GM23338 (cell line): Measurements from ENCODE around the gene DCDC2. TPM values are rescaled to one million over a fixed set of nuclear protein-coding genes. Genes with fewer than 3 reads are reported as not detected.

Experiments used
- ATAC-seq: fragments of 200-7000 bp; cut with Tn5 transposase; 3 replicates; pipeline ENCODE4 v1.9.1; 2020
- DNase-seq: peaks from one replicate; pipeline ENCODE4 v3.0.0-alpha.2; 2015; ENCODE audit warnings: low spot score
- H2AFZ ChIP-seq: fragments of 200-600 bp; sonication (generic); 2 replicates; pipeline ENCODE4 v1.8.0; 2016; ENCODE audit warnings: antibody characterized with exemption, mild to moderate bottlenecking, moderate library complexity
- H3F3A ChIP-seq: fragments of 200-600 bp; sonication (generic); replicated peaks from 2 replicates; pipeline ENCODE4 v1.8.0; 2017; ENCODE audit warnings: antibody characterized with exemption, mixed run types, low read depth
- H3K27ac ChIP-seq: fragments of 200-600 bp; sonication (generic); 2 replicates; pipeline ENCODE4 v1.6.1; 2016; ENCODE audit warnings: low read depth
- H3K27me3 ChIP-seq: fragments of 200-600 bp; sonication (generic); 2 replicates; pipeline ENCODE4 v1.8.0; 2016; ENCODE audit warnings: mild to moderate bottlenecking, mixed run types, moderate library complexity; ENCODE audit not compliant: insufficient read depth
- H3K36me3 ChIP-seq: fragments of 200-600 bp; sonication (generic); 2 replicates; pipeline ENCODE4 v1.8.0; 2016; ENCODE audit warnings: mild to moderate bottlenecking; ENCODE audit not compliant: insufficient read depth
- H3K4me1 ChIP-seq: fragments of 200-600 bp; sonication (generic); 2 replicates; pipeline ENCODE4 v1.8.0; 2016; ENCODE audit warnings: mild to moderate bottlenecking, moderate library complexity; ENCODE audit not compliant: insufficient read depth
- H3K4me2 ChIP-seq: fragments of 200-600 bp; sonication (generic); 2 replicates; pipeline ENCODE4 v1.7.1; 2017; ENCODE audit warnings: mixed run types
- H3K4me3 ChIP-seq: fragments of 200-600 bp; sonication (generic); 2 replicates; pipeline ENCODE4 v1.6.1; 2016; ENCODE audit warnings: mixed run types
- H3K79me2 ChIP-seq: fragments of 200-600 bp; sonication (generic); replicated peaks from 2 replicates; pipeline ENCODE4 v1.8.0; 2017; ENCODE audit warnings: mild to moderate bottlenecking; ENCODE audit not compliant: insufficient read depth
- H3K9me2 ChIP-seq: fragments of 200-600 bp; sonication (generic); 2 replicates; pipeline ENCODE4 v1.8.0; 2017; ENCODE audit not compliant: insufficient read depth
- H4K20me1 ChIP-seq: fragments of 200-600 bp; sonication (generic); replicated peaks from 2 replicates; pipeline ENCODE4 v1.8.0; 2017; ENCODE audit warnings: mild to moderate bottlenecking; ENCODE audit not compliant: insufficient read depth
- H3K27ac Mint-ChIP-seq: 2 replicates; pipeline ENCODE4 v1.8.0; 2020; ENCODE audit warnings: inconsistent platforms, mild to moderate bottlenecking, moderate library complexity, mixed read lengths
- H3K27me3 Mint-ChIP-seq: 3 replicates; pipeline ENCODE4 v1.8.0; 2022; ENCODE audit warnings: low read depth, mild to moderate bottlenecking, moderate library complexity, mixed read lengths, inconsistent platforms; ENCODE audit not compliant: insufficient read depth, poor library complexity
- H3K36me3 Mint-ChIP-seq: 3 replicates; pipeline ENCODE4 v1.8.0; 2021; ENCODE audit warnings: low read depth, mild to moderate bottlenecking, inconsistent platforms, moderate library complexity, mixed read lengths
- H3K4me1 Mint-ChIP-seq: 3 replicates; pipeline ENCODE4 v1.8.0; 2020; ENCODE audit warnings: mild to moderate bottlenecking, inconsistent platforms, mixed read lengths
- H3K4me3 Mint-ChIP-seq: 3 replicates; pipeline ENCODE4 v1.8.0; 2021; ENCODE audit warnings: moderate library complexity, mild to moderate bottlenecking, inconsistent platforms, mixed read lengths
- H3K9me3 Mint-ChIP-seq: 3 replicates; pipeline ENCODE4 v1.8.0; 2020; ENCODE audit warnings: moderate library complexity, mild to moderate bottlenecking, inconsistent platforms, mixed read lengths
- CREB1 ChIP-seq: fragments of 250-450 bp; sonication (Bioruptor Pico); IDR thresholded peaks from 2 replicates; pipeline ENCODE4 v1.5.0; 2020; ENCODE audit warnings: low read depth, mild to moderate bottlenecking, moderate library complexity
- CTCF ChIP-seq, 2 experiments: fragments of 200-600 bp in 1 of 2; sonication (generic) in 1 of 2; conservative IDR thresholded peaks; 2 replicates each; pipeline versions ENCODE4 v1.5.1 to v1.6.1; 2016 to 2017; ENCODE audit warnings: antibody characterized with exemption in 2 of 2, low read depth in 2 of 2, mild to moderate bottlenecking in 2 of 2, moderate library complexity in 1 of 2
- ETS1 ChIP-seq: IDR thresholded peaks from 2 replicates; pipeline ENCODE4 v1.6.1; 2016; ENCODE audit warnings: antibody characterized with exemption
- EZH2 ChIP-seq: fragments of 200-600 bp; sonication (generic); IDR thresholded peaks from one replicate; pipeline ENCODE4 v1.8.0; 2017; ENCODE audit warnings: antibody characterized with exemption, mild to moderate bottlenecking, low read depth; ENCODE audit not compliant: unreplicated experiment
- EZH2phosphoT487 ChIP-seq: fragments of 200-600 bp; sonication (generic); IDR thresholded peaks from one replicate; pipeline ENCODE4 v1.8.1; 2018; ENCODE audit warnings: antibody characterized with exemption; ENCODE audit not compliant: unreplicated experiment
- JUNB ChIP-seq: IDR thresholded peaks from one replicate; pipeline ENCODE4 v1.6.1; 2016; ENCODE audit warnings: antibody characterized with exemption; ENCODE audit not compliant: unreplicated experiment
- NANOG ChIP-seq: IDR thresholded peaks from 2 replicates; pipeline ENCODE4 v1.6.1; 2016; ENCODE audit warnings: antibody characterized with exemption, borderline replicate concordance
- POLR2AphosphoS5 ChIP-seq: IDR thresholded peaks from 2 replicates; pipeline ENCODE4 v1.6.1; 2016; ENCODE audit warnings: antibody characterized with exemption, low read depth
- REST ChIP-seq: IDR thresholded peaks from one replicate; pipeline ENCODE4 v1.6.1; 2018; ENCODE audit warnings: antibody characterized with exemption; ENCODE audit not compliant: unreplicated experiment
- STAT1 ChIP-seq: IDR thresholded peaks from one replicate; pipeline ENCODE4 v1.6.1; 2016; ENCODE audit warnings: antibody characterized with exemption; ENCODE audit not compliant: unreplicated experiment
- ZNF114 ChIP-seq: fragments of 250-450 bp; sonication (Bioruptor Pico); IDR thresholded peaks from 2 replicates; pipeline ENCODE4 v1.5.0; 2020; ENCODE audit warnings: mild to moderate bottlenecking, moderate library complexity
- ZNF331 ChIP-seq: fragments of 250-450 bp; sonication (Bioruptor Pico); IDR thresholded peaks from 2 replicates; pipeline ENCODE4 v1.5.0; 2020; ENCODE audit warnings: low read depth, mild to moderate bottlenecking, moderate library complexity
- ZNF462 ChIP-seq: fragments of 250-450 bp; sonication (Bioruptor Pico); IDR thresholded peaks from 2 replicates; pipeline ENCODE4 v1.5.0; 2020; ENCODE audit warnings: mild to moderate bottlenecking, moderate library complexity
- polyA plus RNA-seq: library from polyadenylated mRNA; unstranded; fragments of >200 nt; fragmentation: Nextera tagmentation; extraction: Ambion mirVana; gene quantifications from 2 replicates; pipeline ENCODE4 v1.2.1, GENCODE V29; 2016
- total RNA-seq: library from RNA; depleted of rRNA; stranded (reverse); fragments of >200 nt; shearing (Covaris generic); gene quantifications from 2 replicates; pipeline ENCODE4 v1.2.3, GENCODE V29; 2014

Gene DCDC2
- total and polyA plus RNA-seq, 2 experiments from 2014 or later: 0.59 to 0.79 TPM

GRCh38 chr6:24227556-24227955, 130.3 kb downstream of the DCDC2 start:
- no peak overlapping the region; the same call in 1 of the 2 replicates for H3K27ac Mint-ChIP-seq
- H3K27me3 Mint-ChIP-seq: peaks cover 6% of the 10 kb centered on the region
- peaks cover 25% of the 10 kb centered on the region for H3K4me1 Mint-ChIP-seq
- H3K27ac ChIP-seq: no peak overlapping the region
- H3K36me3 Mint-ChIP-seq: no peaks in the 10 kb centered on the region
- peak; percentile 17 for DNase-seq
- no peaks in the 10 kb centered on the region for H3K79me2 ChIP-seq
- H3K4me2 ChIP-seq: 0 out of 2 replicates have a peak overlapping the region, but pooled peaks have one; percentile 30
- no peak overlapping the region for H3K4me3 ChIP-seq
- H3K4me3 Mint-ChIP-seq: no peak overlapping the region
- peak overlapping the region; percentile 2; the same call in 1 of the 2 replicates for H2AFZ ChIP-seq
- H3K9me3 Mint-ChIP-seq: no peaks in the 10 kb centered on the region; the same call in 2 of the 3 replicates
- H3K4me1 ChIP-seq: peaks cover 15% of the 10 kb centered on the region
- no peaks in the 10 kb centered on the region for H3K27me3 ChIP-seq
- ATAC-seq: no peak; the same call in 2 of the 3 replicates
- peaks cover 6% of the 10 kb centered on the region; the same call in 1 of the 2 replicates for H3K9me2 ChIP-seq
- H4K20me1 ChIP-seq: no peaks in the 10 kb centered on the region
- no peaks in the 10 kb centered on the region for H3K36me3 ChIP-seq
- no peak for TF ChIP-seq CTCF (conservative IDR thresholded peaks at IDR 0.05; ENCODE audit: low read depth in 2 of 2)
- no peak for TF ChIP-seq EZH2
- TF ChIP-seq ZNF462 (CRISPR knock-in tag): no peak
- TF ChIP-seq NANOG: no peak
- TF ChIP-seq JUNB: no peak
- no peak for TF ChIP-seq STAT1
- TF ChIP-seq POLR2AphosphoS5: no peak
- TF ChIP-seq ETS1: no peak
- no peak for TF ChIP-seq CREB1 (CRISPR knock-in tag)
- no peak for TF ChIP-seq REST
- TF ChIP-seq ZNF114 (CRISPR knock-in tag): no peak
- no peak for TF ChIP-seq EZH2phosphoT487
- TF ChIP-seq ZNF331 (CRISPR knock-in tag): no peak
- no peaks in the 10 kb centered on the region for H3F3A ChIP-seq
